Stimulated activated naive CD8-positive, alpha-beta T cell treated with anti-CD3 and anti-CD28 coated beads, Interleukin-15, Interleukin-2, amounts not matched to agents 100 U/mL and 50 U/mL, for 24 hours (primary cell): Measurements from ENCODE around the gene RFC2.

Source experiments
- ATAC-seq: fragments of 150-1000 bp; cut with Tn5 transposase; one replicate; pipeline ENCODE4 v1.10.0; 2021
- DNase-seq: peaks from one replicate; pipeline ENCODE4 v3.0.0; 2021

The RFC2 gene

DNA sequence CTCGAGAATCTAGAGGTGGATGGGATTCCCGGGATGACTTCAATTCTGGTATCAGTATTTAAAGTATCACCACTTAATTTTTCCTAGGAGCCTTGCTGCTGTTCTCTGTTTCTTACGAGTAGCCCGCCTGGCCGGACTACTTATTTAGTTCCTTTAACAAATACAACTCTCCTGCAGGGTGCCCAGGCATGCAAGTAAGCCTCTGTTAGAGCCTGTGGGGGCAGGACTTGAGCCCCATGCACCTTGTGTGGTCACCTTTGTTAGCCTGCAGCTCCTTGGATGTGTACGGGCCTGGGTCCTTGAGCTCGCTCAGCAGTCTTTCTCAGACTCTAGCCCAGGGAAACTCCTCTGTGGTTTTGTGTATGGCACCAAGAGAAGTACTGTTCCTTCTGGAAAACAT is 63.9 kb downstream of the RFC2 start:
- ATAC-seq (no peak), DNase-seq (no peak)

DNA sequence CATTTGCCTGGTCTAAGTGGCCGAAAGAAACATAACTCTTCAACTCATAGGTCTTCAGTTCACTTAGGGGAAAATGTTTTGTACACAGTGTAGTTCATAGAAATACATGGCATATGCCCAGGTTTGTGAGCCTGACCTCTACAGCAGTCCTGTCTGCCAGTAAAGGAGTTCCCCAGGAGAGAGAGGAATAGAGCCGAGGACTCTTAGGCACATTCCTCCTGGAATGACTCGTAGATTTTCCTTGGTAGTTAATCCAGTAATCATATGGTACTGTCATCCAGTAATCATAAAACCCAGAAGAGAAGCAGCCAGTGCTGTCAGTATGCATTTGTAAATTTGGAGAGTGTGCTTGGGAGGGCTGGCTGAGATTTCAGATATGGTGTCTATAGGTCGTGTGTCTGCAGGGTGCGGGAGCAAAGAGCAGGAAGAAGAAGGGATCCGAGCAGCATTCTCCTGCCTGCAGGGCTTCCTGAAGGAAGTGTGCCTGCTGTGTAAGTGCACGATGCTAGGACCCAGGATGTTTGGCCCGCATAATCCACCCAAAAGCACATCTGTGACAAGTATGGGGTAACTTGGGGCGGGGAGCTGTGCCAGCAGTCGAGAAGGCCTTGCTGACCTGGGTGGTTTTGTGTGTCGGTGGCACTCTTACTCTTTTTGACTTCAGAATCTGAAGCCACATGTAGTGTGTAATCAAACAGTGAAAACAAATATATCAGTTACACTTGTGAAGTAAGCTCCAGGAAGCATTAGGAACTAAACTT is 66.1 kb downstream of the RFC2 start:
- no peak for DNase-seq

DNA sequence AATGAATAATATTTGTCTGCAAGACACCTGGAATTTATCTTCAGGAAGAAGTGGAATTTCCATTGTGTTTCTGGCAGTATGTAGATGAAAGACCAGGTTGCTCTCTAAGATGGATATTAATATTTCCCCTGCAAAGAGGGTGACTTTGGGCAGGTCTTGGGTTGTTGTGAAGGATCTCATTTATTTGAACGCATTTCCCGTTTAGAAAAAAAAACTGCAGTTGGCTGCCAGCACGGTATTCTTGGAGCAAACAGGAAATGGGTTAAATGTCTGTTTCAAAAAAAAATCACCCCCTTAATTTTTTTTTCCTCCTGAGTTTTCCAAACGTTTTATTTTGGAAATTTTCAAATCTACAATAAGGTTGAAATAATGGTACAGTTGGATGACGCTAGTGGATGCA is 68.6 kb downstream of the RFC2 start:
- ATAC-seq: no peak
- no peak for DNase-seq

More for the DNA sequence above, 66.1 kb downstream of the RFC2 start:
- ATAC-seq: no peak

DNA sequence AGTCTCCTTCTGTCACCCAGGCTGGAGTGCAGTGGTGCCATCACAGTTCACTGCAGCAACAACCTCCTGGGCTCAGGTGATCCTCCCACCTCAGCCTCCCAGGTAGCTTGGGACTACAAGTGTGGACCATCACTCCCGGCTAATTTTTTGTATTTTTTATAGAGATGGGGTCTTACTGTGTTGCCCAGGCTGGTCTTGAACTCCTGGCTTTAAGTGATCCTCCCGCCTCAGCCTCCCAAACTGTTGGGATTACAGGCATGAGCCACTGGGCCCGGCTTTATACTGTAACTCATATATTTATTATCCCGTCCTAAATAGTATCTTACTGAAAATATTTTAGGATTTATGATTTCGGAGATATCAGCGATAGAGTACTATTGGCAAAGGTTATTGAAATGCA is 69.2 kb downstream of the RFC2 start:
- DNase-seq (no peak), ATAC-seq (no peak)

DNA sequence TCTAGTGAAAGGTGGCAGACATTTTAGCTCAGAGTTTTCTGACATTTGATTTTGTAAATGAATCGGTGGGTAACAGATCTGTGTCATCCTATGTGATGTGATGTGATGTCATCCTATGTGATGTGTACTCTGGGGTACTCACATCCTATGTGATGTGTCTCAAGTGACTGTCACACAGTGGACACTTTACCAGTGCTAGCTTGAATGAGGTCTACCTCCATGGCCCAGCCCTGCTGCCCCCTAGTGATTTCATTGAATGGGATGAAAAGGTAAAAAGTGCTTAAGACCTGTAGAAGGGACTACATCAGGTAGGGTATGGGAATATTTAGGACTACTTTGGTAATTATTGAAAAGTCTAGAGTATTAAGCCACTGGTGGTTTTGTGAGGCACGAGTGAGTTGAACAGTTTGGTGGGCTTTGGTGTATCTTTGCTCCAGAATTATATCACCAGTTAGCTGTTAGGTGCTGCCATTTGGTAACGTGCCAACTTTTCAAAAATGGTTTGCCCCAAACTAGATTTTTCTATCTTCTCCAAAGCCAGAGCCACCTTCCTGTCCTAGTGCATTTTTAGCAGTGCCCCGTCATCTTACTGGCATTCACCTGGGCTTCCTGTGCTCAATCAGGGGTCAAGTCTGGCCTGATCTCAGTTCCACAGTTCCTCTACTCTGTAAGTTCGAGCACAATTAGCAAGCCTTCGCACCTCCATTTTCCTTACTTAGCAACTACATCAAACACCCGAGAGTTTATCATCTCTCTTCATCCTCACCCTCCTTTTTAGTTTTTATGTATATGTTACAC is 70.3 kb downstream of the RFC2 start:
- ATAC-seq (peak; percentile 84), DNase-seq (no peak)

DNA sequence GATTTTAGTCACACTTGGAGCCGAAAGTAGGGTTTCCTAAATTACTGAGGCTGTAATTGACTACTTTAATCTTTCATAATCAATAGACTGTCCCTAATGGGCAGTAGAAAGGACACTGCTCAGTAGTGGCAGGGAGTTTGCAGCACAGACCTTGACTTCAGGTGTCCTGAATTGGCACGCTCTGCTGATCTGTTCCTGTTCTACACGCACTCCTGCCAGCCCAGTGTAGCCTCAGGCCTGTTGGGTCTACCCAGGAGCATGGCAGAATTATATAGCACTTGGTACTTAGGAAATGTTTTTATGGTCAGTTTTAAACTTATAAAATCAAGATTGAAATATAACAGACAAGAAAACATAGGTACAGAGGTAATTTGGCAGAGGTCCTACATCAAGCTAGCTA is 71.1 kb downstream of the RFC2 start:
- no peak for ATAC-seq

DNA sequence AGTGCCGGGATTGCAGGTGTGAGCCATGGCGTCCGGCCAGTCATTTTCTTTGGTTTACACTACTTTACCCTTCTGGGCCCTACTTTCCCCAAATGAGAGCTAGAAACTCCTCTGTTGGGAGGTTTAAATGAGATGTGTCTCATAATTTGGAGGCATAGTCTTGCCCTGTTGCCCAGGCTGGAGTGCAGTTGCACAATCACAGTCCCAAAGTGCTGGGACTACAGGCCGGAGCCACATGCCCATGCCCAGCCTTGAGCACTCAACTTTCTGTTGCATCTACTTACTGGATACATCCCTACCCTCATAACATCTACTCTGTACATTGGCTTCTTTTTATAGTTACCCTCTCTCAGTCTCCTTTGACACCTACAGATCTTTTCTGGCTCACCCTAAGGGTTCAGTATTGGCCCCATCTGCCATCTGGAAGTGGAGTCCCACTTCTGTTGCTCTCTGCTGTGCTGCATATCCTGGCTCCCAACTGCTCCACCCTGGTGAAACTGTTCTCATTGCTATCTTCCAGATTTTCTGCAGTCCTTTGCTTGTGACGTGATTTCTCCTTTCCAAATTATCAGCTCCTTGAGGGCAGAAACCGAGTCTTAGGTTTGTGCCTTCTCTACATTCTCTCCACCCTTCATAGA is 71.6 kb downstream of the RFC2 start:
- DNase-seq (no peak), ATAC-seq (no peak)

More for the DNA sequence above, 71.1 kb downstream of the RFC2 start:
- no peak for DNase-seq

DNA sequence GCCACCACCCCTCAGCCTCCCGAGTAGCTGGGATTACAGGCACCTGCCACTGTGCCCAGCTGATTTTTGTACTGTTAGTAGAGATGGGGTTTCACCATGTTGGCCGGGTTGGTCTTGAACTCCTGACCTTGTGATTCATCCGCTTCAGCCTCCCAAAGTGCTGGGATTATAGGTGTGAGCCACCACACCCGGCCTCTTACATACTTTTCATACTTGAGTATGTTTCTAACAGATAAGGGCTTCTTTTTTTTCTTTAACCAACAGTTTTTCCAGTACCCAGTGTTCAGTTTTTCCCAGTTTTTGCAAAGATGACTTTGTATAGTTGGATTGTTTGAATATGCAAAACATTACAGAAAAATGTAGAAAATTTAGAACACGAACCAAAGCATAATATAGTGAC is 72.4 kb downstream of the RFC2 start:
- no peak for ATAC-seq
- DNase-seq: no peak
